Suppressor macrophage treated with lipopolysaccharide for 4 hours (primary cell): ENCODE measurements around the gene USP27X.

Source experiments
- DNase-seq: peaks from one replicate; pipeline ENCODE4 v3.0.0-alpha.2; 2020

The USP27X gene

GRCh38 chrX:49878834-49879655 is at the start of gene USP27X:
Gene USP27X, plus strand, starts transcription at chrX:49879484. Its CDS starts 824 bp downstream, at chrX:49880308.
- DNase-seq: peak; percentile 71

DNA sequence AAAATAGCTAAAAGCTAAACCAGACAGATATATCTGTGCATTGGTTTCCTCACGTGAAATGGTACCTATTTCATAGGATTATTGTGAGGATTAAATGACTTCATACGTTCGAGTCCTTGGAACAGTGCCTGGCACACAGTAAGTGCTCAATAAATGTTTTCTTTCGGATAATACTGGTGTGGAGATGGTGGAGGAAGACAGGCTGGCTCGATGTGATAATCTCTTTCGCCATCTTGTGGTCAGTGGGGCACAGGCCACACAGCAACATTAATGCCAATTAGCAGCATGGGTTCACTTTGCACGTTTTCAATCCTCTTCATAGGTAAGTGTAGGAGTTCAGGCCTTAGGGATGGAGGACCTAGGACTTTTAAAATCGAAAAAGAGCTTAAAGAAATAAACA is 40.9 kb upstream of the USP27X start:
- peak; percentile 28 for DNase-seq

DNA sequence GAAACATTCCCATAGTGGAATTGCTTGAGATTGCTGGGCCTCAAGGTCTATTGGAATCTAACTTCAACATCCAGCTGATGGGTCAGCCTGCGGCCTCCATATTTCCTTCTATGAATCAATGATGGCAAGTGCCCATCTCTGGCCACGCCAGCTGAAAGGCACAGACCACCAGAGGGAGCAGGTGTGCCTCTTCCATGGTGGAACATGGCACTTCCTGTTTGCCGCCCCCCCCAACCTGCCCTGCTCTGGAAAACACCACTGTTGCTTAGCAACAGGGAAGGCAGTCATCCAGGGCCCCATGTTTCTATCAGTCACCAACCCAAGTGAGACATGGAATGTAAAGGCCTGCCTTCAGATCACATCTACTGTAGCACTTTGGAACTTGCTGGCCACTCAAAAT is 38.6 kb upstream of the USP27X start:
- DNase-seq: peak; percentile 21

DNA sequence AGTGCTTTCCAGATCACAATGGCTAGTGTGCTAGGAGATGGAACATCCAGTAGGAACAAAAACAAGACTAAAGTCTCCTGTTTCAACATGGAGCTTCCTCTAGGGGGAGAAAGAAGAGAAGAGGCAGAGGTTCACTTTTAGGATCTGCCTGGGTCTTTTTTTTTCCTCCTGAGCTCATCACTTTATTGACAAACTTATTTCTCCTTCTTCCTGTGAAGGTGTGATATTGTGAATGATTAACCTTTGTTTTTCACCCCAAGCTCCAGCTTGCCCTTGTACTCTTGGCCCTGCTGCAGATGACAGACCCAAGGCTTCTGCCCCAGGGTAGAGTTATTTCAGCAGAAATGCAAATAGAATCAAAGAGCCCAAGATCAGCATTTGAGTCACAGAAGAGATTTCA is 36.7 kb upstream of the USP27X start:
- no peak for DNase-seq

- no peak for DNase-seq
These were observed 34.7 kb upstream of the USP27X start for GRCh38 chrX:49844611-49845010.

DNA sequence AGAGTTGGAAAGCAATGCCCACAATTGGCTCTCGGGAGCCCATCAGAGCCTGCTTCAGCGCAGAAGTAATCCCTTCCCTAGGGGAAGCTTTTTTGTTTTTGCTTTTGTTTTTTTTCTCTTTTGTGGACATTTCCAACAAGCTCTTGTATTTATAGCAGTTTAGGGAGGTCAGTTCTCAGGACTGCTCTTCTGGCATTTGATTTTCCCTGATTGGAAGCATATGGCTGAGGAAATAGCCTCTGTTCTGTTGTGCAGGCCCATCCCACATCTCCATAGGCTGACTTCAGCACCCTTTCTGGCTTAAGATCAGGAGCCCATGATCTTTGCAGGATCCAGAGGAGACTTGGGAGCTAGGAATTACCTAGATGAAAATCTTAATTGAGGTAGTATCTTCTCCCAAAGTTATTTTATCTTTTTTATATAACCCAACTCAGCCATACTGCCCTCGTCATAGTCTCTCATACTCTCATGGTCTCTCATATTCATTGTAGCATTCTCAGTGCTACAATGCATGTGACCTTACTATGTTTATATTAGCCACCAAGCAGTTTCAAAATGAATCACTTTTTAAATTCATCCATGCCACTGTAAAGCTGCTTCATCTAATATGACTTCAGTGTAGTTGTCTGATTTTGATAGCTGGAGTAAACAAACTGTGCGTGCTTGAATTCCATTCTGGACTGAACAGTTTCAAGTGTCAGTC is 33.4 kb upstream of the USP27X start:
- no peak for DNase-seq

DNA sequence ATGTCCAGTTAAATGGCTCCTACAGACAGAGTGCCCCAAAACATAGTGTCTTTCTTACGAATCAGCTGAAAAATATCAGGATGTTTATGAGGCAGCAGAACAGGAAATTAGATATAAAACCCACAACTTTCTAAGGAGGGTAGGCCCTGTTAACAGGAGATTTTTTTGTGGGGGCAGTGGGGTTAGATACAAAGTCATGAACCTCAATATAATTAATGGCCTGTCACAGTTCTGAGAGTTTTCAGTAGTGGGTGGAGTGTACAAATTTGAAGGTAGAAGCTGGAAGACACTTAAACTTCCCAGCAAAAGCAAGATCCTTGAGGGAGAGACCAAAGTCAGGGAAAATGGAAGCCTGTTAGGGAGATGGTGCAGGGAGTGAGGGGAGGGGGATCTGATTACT is 32.8 kb upstream of the USP27X start:
- no peak for DNase-seq

DNA sequence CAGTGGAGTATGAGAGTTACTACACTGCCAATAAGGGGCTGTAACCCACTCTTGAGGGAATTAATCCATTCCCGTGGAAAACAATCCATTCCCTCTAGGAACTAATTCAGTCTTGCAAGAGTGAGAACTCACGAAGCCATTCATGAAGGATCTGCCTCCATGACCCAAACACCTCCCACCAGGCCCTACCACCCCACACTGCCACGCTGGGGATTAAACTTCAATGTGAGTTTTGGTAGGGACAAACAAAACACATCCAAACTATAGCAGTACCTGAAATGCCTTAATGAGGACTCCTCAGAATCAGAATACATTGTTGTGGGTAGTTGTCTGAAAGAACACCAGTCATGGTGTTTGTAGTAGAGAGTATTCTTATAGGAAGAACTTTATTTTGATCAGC is 31.0 kb upstream of the USP27X start:
- no peak for DNase-seq

- DNase-seq: peak; percentile 5
These were observed 29.3 kb upstream of the USP27X start for GRCh38 chrX:49850028-49850427.

GRCh38 chrX:49853661-49854060 is 25.6 kb upstream of the USP27X start:
- no peak for DNase-seq

GRCh38 chrX:49856819-49857218 is 22.5 kb upstream of the USP27X start:
- DNase-seq: no peak

GRCh38 chrX:49858341-49858740 is 20.9 kb upstream of the USP27X start:
- DNase-seq: no peak

GRCh38 chrX:49859491-49859890 is 19.8 kb upstream of the USP27X start:
- DNase-seq: no peak

GRCh38 chrX:49860867-49861535 is 18.3 kb upstream of the USP27X start:
- no peak for DNase-seq

- no peak for DNase-seq
These were observed 17.2 kb upstream of the USP27X start for GRCh38 chrX:49862093-49862492.

GRCh38 chrX:49868739-49869138 is 10.5 kb upstream of the USP27X start:
- no peak for DNase-seq

DNA sequence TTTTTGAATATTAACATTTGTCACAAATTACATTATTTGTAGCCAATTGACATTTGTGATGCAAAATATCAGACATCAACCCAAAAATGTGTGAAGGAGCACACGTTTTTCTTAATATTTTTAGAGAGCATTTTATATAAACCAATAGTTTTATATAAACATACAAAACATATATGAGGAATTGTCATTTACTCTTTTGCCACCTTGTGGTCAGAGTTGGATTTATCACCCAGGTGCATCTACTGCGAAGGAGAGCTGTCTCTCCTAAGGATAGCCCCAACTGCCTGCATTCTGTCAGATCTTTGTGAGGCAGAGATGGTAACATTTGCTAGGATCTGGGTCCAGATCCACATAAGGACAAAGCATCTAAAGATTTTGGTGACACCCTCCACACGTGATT is 2.5 kb upstream of the USP27X start:
- peak; percentile 17 for DNase-seq

DNA sequence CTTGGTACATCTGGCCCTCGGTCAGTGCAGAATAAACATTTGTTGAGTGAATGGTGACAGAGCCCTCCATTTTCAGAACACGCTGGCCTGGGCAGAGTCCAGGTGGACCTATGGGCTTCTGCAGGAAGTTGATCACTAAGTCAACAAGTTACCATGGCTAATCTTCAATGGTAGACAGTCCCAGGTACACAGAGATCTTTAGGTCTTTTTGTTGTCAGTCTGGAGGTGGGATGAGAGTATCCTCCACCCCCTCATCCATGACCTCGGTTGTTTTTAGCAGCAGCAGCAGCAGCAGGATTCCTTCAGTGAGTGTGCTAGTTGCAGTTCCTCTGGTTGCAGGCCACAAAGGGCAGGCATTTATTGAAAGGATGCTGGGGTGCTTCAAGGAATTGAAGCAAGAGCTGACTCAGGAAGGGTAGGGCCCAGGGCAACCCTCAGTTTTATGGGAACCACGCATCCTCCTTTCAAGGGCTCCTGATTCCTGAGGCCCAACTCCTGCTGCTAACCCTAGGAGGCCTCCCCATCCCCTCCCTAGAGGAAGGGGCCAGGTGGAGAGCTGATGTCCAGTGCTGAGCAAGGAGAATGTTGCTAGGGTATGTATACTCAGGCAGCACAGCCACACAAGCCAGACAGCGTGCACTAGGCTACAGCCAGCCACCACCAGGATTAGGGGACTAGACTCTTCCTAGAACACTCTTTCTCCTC is 1.7 kb upstream of the USP27X start:
- peak; percentile 39 for DNase-seq

- no peak for DNase-seq
These were observed 1.0 kb upstream of the USP27X start for GRCh38 chrX:49878128-49878833.

DNA sequence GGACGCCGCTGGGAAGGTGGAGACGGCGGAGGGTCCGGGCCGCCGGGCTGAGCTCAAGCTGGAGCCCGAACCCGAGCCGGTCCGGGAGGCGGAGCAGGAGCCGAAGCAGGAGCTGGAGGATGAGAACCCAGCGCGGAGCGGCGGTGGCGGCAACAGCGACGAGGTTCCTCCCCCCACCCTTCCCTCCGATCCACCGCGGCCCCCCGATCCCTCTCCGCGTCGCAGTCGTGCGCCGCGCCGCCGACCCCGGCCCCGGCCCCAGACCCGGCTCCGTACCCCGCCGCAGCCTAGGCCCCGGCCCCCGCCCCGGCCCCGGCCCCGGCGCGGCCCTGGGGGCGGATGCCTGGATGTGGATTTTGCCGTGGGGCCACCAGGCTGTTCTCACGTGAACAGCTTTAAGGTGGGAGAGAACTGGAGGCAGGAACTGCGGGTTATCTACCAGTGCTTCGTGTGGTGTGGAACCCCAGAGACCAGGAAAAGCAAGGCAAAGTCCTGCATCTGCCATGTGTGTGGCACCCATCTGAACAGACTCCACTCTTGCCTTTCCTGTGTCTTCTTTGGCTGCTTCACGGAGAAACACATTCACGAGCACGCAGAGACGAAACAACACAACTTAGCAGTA is 483 bp downstream of the USP27X start:
- no peak for DNase-seq

GRCh38 chrX:49880668-49881067 is 1.4 kb downstream of the USP27X start:
- DNase-seq: no peak

GRCh38 chrX:49884290-49884862 is 5.1 kb downstream of the USP27X start:
- DNase-seq: peak; percentile 69
